GM12878 (cell line): ENCODE results near the gene ILKAP. TPM values are rescaled to one million over a fixed set of nuclear protein-coding genes. Genes with fewer than 3 reads are reported as not detected.

Experiments used
- ATAC-seq: fragments of 200-7000 bp; cut with Tn5 transposase; 3 replicates; pipeline ENCODE4 v1.9.1; 2020; ENCODE audit warnings: mild to moderate bottlenecking, moderate library complexity
- BruUV-seq: library from RNA; stranded (reverse); fragments of 400-500 nt; replicated peaks from 2 replicates; lab custom pipeline; 2021; lab: Mats Ljungman, UMichigan
- CTCF ChIA-PET: fragments of 300-600 bp; sonication (Branson Sonifier 250); formaldehyde crosslinking; extraction: SDS; loops from one replicate; lab custom pipeline; 2021; ENCODE audit warnings: inconsistent platforms; lab: Yijun Ruan, JAX
- POLR2A ChIA-PET: fragments of 350-600 bp; formaldehyde crosslinking; extraction: SDS; loops from one replicate; lab custom pipeline; 2021; ENCODE audit warnings: inconsistent platforms; lab: Charles Lee
- RAD21 ChIA-PET: fragments of 300-600 bp; sonication (Branson Sonifier 250); formaldehyde crosslinking; loops from one replicate; lab custom pipeline; 2023; ENCODE audit warnings: antibody characterized with exemption; ENCODE audit not compliant: unreplicated experiment; lab: Charles Lee
- SMC1A ChIA-PET: fragments of 300-600 bp; sonication (Branson Sonifier 250); formaldehyde crosslinking; loops from one replicate; lab custom pipeline; 2023; ENCODE audit not compliant: unreplicated experiment, uncharacterized antibody; lab: Charles Lee
- DNase-seq: peaks from one replicate; pipeline ENCODE4 v3.0.0-alpha.2; 2011; ENCODE audit warnings: low read depth, low spot score
- FAIRE-seq: peaks from 3 replicates; lab custom pipeline; 2011; peaks lifted over from hg19 to GRCh38; lab: Jason Lieb, UNC
- H2AFZ ChIP-seq: 2 replicates; pipeline ENCODE4 v1.6.0; 2011; ENCODE audit warnings: low read depth, low read length, control low read depth; ENCODE audit not compliant: control insufficient read depth
- H3K27ac ChIP-seq: 2 replicates; pipeline ENCODE4 v1.5.1; 2011; ENCODE audit warnings: control low read depth; ENCODE audit not compliant: control insufficient read depth, insufficient read depth
- H3K27me3 ChIP-seq, 2 experiments: replicated peaks in 1 of 2; 2 replicates each; pipeline versions ENCODE4 v1.6.0 to v1.6.1; 2011; ENCODE audit warnings: low read length in 1 of 2; ENCODE audit not compliant: control insufficient read depth in 2 of 2, insufficient read depth in 2 of 2
- H3K36me3 ChIP-seq, 2 experiments: 2 replicates each; pipeline ENCODE4 v1.5.1; 2011; ENCODE audit warnings: low read length in 1 of 2; ENCODE audit not compliant: control insufficient read depth in 2 of 2, insufficient read depth in 2 of 2
- H3K4me1 ChIP-seq: 2 replicates; pipeline ENCODE4 v1.6.1; 2011; ENCODE audit warnings: mild to moderate bottlenecking, low read length, moderate library complexity, mixed read lengths; ENCODE audit not compliant: control insufficient read depth, insufficient read depth
- H3K4me2 ChIP-seq: 2 replicates; pipeline ENCODE4 v1.6.0; 2011; ENCODE audit warnings: control low read depth; ENCODE audit not compliant: control insufficient read depth, insufficient read depth
- H3K4me3 ChIP-seq: fragments of 200-600 bp; sonication (generic); 2 replicates; pipeline ENCODE4 v1.5.1; 2016
- H3K79me2 ChIP-seq: 2 replicates; pipeline ENCODE4 v1.6.0; 2011; ENCODE audit warnings: low read length; ENCODE audit not compliant: control insufficient read depth, insufficient read depth
- H3K9ac ChIP-seq: 2 replicates; pipeline ENCODE4 v1.8.0; 2011; ENCODE audit warnings: low read length, control low read depth, mixed read lengths; ENCODE audit not compliant: control insufficient read depth, insufficient read depth
- H3K9me3 ChIP-seq: replicated peaks from 3 replicates; pipeline ENCODE4 v1.5.1; 2011; ENCODE audit warnings: mild to moderate bottlenecking, low read length; ENCODE audit not compliant: control insufficient read depth, insufficient read depth
- H4K20me1 ChIP-seq: 2 replicates; pipeline ENCODE4 v1.6.0; 2011; ENCODE audit not compliant: control insufficient read depth, insufficient read depth
- ATF3 ChIP-seq: IDR thresholded peaks from 2 replicates; pipeline ENCODE4 v1.6.1; 2011; ENCODE audit warnings: low read depth, mild to moderate bottlenecking, low read length, moderate library complexity, borderline replicate concordance; ENCODE audit errors: extremely low read depth
- CREB1 ChIP-seq: IDR thresholded peaks from 2 replicates; pipeline ENCODE4 v1.6.1; 2012; ENCODE audit warnings: low read depth, mild to moderate bottlenecking, inconsistent platforms
- E4F1 ChIP-seq: fragments of 450-650 bp; IDR thresholded peaks from 2 replicates; pipeline ENCODE4 v1.6.1; 2018; ENCODE audit warnings: borderline replicate concordance, mild to moderate bottlenecking; ENCODE audit not compliant: partially characterized antibody
- IKZF2 ChIP-seq, 2 experiments: fragments of 450-650 bp; IDR thresholded peaks; 2 replicates each; pipeline ENCODE4 v1.6.1; 2017; ENCODE audit warnings: mild to moderate bottlenecking in 2 of 2, moderate library complexity in 2 of 2
- SMAD5 ChIP-seq: IDR thresholded peaks from 2 replicates; pipeline ENCODE4 v1.6.1; 2016; ENCODE audit warnings: antibody characterized with exemption, low read depth
- YBX1 ChIP-seq: fragments of 450-650 bp; IDR thresholded peaks from 2 replicates; pipeline ENCODE4 v1.6.1; 2016; ENCODE audit warnings: antibody characterized with exemption
- WGBS: methylation state at CpG from one replicate; pipeline ENCODE4 v1.1.6; 2016; ENCODE audit warnings: low lambda C conversion rate; ENCODE audit not compliant: insufficient replicate concordance, insufficient coverage; ENCODE audit errors: missing lambda C conversion rate; 5-methylcytosine and 5-hydroxymethylcytosine counted together
- in situ Hi-C: fragments of 300-500 bp; cut with MboI; formaldehyde crosslinking; loops from 9 replicates; pipeline ENCODE4 v1.14.3; 2018; ENCODE audit warnings: mixed read lengths
- intact Hi-C: fragments of 100-400 bp; cut with micrococcal nuclease; formaldehyde crosslinking; loops from one replicate; pipeline ENCODE4 v1.14.2; 2022; ENCODE audit not compliant: unreplicated experiment
- polyA plus RNA-seq, 11 experiments: library from polyadenylated mRNA; depleted of rRNA in 4 of 11; unstranded in 6 of 11; stranded (reverse) in 5 of 11; fragments of >200 nt; fragmentation: Nextera tagmentation in 4 of 11; fragmentation: Illumina TruSeq in 1 of 11; extraction: Ambion mirVana in 4 of 11; extraction: Trizol in 1 of 11; gene quantifications; 1 replicate in 1 of 11; 2 replicates in 10 of 11; pipeline versions ENCODE4 v1.2.1 to v1.2.3, GENCODE V29; 2011 to 2016; ENCODE audit warnings: inconsistent platforms in 2 of 11, missing spikeins in 2 of 11, low read depth in 1 of 11
- total RNA-seq, 4 experiments: library from RNA; depleted of rRNA in 3 of 4; stranded (reverse); fragments of >200 nt in 3 of 4; fragmentation: Illumina TruSeq in 1 of 4; extraction: Trizol in 1 of 4; gene quantifications; 2 replicates each; pipeline versions ENCODE4 v1.2.1 to v1.2.3, GENCODE V29; 2013 to 2021

The ILKAP gene
- total and polyA plus RNA-seq, 10 of the 15 experiments (the other 5 are each of a cell fraction or from before 2014, with no cell fraction given): 4.2 to 65.3 (median 37.3) TPM

GRCh38 chr2:238157506-238158017, 45.9 kb downstream of the ILKAP start:
- H3K79me2 ChIP-seq: no peaks in the 10 kb centered on the region
- ChIA-PET POLR2A (no interaction called here), CTCF (interaction anchor here (0.7 kb wide), 1 partner anchor 105 kb away, joined by 4 read pairs; no protein-coding TSS in a partner anchor), RAD21 (no interaction called here), SMC1A (no interaction called here)
- peaks cover 3 to 7% of the 10 kb centered on the region in 2 experiments; a peak in 2 of 4 replicates for H3K27me3 ChIP-seq
- no peak overlapping the region for H3K4me2 ChIP-seq
- no peaks in the 10 kb centered on the region for H4K20me1 ChIP-seq
- in situ Hi-C loops: no loop called here
- no TSS peak for BruUV-seq
- H3K36me3 ChIP-seq: no peaks in the 10 kb centered on the region
- intact Hi-C loops: no loop called here
- FAIRE-seq: no peak
- no peak overlapping the region for H3K9ac ChIP-seq
- no peak for DNase-seq
- WGBS: 54% methylated on average over 14 of the region's 14 CpGs
- no peaks in the 10 kb centered on the region for H3K9me3 ChIP-seq
- no peak overlapping the region for H3K27ac ChIP-seq
- H3K4me1 ChIP-seq: peaks cover 6% of the 10 kb centered on the region; the same call in 1 of the 2 replicates
- ATAC-seq: no peak
- no peak overlapping the region for H2AFZ ChIP-seq
- TF ChIP-seq YBX1 (no peak), SMAD5 (no peak), ATF3 (no peak), CREB1 (no peak), E4F1 (no peak), IKZF2 (IDR thresholded peaks at IDR 0.05) (no peak)
- no peak overlapping the region for H3K4me3 ChIP-seq
